ENCODE data around the gene DLX3. TPM values are rescaled to one million over a fixed set of nuclear protein-coding genes. Genes with fewer than 3 reads are reported as not detected.

Gene DLX3
- total RNA-seq, 2 donors from 2014 or later = 0.12 TPM; not detected in 1

DNA sequence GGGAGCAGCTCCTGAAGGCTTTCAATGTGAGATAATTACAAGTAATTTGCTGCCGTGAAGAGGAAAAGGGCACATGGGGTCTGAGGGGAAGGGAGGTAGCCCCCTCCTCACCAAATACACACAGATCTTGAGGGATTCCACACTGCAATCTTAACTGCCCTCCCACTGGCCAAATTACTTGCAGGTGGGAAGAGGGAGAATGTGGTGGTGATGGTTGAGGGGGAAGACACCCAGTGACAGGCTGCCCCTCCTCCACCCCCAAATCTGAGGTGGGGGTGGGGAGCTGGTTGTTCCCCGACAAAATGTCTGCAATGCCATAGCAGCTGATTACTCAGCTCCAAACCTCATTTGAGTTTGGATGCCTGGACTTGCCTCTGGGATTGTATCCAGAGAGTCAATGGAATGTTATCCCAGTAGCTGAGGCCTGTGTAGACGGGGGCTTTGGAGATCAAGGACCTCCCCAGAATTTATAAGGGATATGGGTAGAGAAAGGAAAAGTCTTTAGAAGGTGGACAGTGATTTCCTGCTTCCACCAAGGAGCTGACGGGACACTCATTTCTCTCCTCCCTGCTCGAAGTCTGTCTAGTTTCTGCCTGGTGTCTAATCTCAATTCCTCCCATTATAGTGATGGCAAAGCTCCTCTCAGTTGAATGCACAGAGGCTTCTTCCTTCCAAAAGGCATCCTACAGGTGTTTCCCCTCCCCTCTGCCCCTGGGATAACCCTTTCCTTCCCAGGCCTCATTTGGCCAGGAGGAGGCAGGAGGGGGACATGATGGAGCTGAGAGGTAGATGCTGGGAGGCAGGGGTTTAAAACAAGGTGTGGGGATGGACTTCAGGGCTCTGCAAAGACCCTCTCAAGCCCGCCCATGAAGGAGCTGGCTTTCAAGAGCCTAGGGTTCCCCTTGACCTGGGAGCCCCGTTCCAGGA is 17.3 kb downstream of the DLX3 start:
- Histone ChIP-seq H3K36me3 (no peaks in the 10 kb centered on the region), H3K27me3 (peaks cover 0 to 15% of the 10 kb centered on the region in 2 donors), H3K4me3 (no peak overlapping the region), H3K27ac (no peak overlapping the region), H3K4me1 (peaks cover 0 to 2% of the 10 kb centered on the region in 2 donors), H3K9me3 (no peaks in the 10 kb centered on the region)
- TF ChIP-seq, protein P1, sequence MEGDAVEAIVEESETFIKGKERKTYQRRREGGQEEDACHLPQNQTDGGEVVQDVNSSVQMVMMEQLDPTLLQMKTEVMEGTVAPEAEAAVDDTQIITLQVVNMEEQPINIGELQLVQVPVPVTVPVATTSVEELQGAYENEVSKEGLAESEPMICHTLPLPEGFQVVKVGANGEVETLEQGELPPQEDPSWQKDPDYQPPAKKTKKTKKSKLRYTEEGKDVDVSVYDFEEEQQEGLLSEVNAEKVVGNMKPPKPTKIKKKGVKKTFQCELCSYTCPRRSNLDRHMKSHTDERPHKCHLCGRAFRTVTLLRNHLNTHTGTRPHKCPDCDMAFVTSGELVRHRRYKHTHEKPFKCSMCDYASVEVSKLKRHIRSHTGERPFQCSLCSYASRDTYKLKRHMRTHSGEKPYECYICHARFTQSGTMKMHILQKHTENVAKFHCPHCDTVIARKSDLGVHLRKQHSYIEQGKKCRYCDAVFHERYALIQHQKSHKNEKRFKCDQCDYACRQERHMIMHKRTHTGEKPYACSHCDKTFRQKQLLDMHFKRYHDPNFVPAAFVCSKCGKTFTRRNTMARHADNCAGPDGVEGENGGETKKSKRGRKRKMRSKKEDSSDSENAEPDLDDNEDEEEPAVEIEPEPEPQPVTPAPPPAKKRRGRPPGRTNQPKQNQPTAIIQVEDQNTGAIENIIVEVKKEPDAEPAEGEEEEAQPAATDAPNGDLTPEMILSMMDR (IDR thresholded peaks at IDR 0.05) = no peak
- no peak for DNase-seq (ENCODE audit: low spot score)

DNA sequence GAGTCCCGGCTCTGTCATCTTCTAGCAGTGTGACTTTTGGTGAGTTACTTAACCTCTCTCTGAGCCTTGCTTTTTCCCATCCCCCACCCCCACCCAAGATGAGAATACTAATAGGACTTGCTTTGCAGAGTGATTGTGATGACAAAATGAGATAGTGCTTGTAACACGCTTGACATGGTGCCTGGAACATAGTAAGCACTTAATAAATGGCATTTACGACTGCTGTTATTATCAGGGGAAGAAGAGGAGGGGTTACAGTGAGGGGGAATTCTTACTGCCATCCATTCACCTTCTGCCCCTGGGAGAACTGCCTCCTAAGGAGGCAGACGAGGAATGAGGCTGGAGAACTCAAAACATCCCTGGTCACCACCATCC is 18.2 kb downstream of the DLX3 start:
- H3K4me1 ChIP-seq = peaks cover 0 to 11% of the 10 kb centered on the region in 2 donors
- DNase-seq (ENCODE audit: low spot score) = no peak
- H3K27ac ChIP-seq = no peak overlapping the region
- H3K27me3 ChIP-seq = peaks cover 0 to 24% of the 10 kb centered on the region in 2 donors
- no peak overlapping the region for H3K4me3 ChIP-seq
- no peaks in the 10 kb centered on the region for H3K9me3 ChIP-seq
- TF ChIP-seq, protein P1 (IDR thresholded peaks at IDR 0.05) = no peak
- H3K36me3 ChIP-seq = no peaks in the 10 kb centered on the region

DNA sequence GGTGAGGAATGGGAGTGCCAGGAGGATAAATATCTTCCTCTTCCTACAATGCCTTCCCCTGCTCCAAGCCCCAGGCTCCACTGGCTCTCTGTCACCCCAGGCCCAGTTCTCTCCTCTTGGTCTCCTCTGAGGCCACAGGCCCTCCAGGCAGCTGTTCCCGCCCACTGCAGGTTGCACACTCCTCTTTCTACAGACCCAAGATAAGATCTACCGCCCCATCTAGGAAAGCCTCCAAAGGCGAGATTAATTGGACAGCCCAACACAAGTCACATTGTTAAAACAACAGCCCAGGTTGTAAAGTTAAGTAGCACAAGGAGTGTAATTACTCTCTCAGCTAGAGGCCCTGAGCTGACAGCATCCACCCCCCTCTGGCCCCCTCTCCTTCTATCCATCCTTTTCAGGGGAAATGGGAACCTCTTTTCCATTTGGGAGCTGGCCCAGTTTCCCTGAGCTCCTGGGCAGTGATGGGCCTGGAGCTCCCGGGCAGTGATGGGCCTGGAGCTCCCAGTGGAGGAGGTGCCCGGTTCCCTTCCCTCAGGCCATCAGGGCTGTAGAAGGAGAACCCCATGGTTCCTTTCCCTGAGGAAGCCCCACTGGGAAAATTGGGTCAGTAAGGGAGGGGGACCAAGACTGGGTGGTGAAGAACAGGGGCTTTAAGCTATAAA is 18.7 kb downstream of the DLX3 start:
- H3K36me3 ChIP-seq = no peaks in the 10 kb centered on the region
- DNase-seq (ENCODE audit: low spot score) = no peak
- H3K27ac ChIP-seq = no peak overlapping the region
- peaks cover 4 to 29% of the 10 kb centered on the region in 2 donors for H3K27me3 ChIP-seq
- H3K4me3 ChIP-seq = no peak overlapping the region
- TF ChIP-seq, protein P1 (IDR thresholded peaks at IDR 0.05) = no peak
- peaks cover 0 to 16% of the 10 kb centered on the region in 2 donors for H3K4me1 ChIP-seq
- no peaks in the 10 kb centered on the region for H3K9me3 ChIP-seq

DNA sequence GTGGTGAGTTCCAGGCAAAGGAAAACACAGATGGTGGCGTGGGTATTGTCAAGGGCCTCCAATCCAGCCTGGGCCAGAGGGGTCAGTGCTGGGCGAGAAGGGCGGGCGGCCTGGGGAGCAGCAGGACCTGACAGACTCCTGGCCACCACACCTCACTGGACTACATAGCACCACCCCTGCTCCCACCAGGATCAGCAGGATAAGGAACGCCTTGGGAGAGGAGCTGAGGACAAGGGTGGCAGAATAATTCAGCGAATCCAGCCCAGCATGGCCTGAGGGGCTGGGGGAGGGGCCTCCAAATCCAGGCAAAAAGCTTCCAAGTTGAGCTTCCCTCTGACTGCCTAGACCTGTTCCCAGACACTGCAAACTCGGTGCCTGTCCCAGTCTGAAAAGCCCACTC is 19.5 kb downstream of the DLX3 start:
- H3K36me3 ChIP-seq = no peaks in the 10 kb centered on the region
- no peak for DNase-seq (ENCODE audit: low spot score)
- no peak overlapping the region for H3K27ac ChIP-seq
- no peaks in the 10 kb centered on the region for H3K9me3 ChIP-seq
- H3K27me3 ChIP-seq = peaks cover 9 to 37% of the 10 kb centered on the region in 2 donors
- peaks cover 0 to 16% of the 10 kb centered on the region in 2 donors for H3K4me1 ChIP-seq
- TF ChIP-seq, protein P1 (IDR thresholded peaks at IDR 0.05) = no peak
- no peak overlapping the region for H3K4me3 ChIP-seq

DNA sequence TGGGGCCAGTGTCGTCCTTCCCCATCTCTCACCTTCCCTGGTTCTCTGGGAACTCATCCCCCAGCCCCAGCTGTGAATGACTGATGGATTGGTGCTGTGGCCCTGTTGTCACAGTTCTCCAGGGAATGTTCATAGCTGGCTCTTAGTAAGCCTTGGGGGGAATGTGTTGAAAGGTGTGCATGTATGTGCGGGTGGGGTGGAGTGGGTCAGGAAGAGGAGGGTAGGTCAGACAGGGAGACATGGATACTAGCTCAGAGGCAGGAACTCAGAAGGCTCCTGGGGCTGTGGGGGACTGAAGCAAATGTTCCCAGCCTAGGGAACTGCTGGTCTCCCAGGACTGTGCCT is 21.8 kb downstream of the DLX3 start:
- peaks cover 0 to 36% of the 10 kb centered on the region in 2 donors for H3K4me1 ChIP-seq
- peaks cover 22 to 53% of the 10 kb centered on the region in 2 donors for H3K27me3 ChIP-seq
- H3K27ac ChIP-seq = no peak overlapping the region
- H3K9me3 ChIP-seq = no peaks in the 10 kb centered on the region
- DNase-seq (ENCODE audit: low spot score) = no peak
- TF ChIP-seq, protein P1 (IDR thresholded peaks at IDR 0.05) = no peak
- H3K4me3 ChIP-seq = no peak overlapping the region
- no peaks in the 10 kb centered on the region for H3K36me3 ChIP-seq

All from right atrium auricular region (tissue), 2 donors.